PC-3 (cell line): ENCODE data around the gene BRI3. TPM values are rescaled to one million over a fixed set of nuclear protein-coding genes. Genes with fewer than 3 reads are reported as not detected.

Experiments
- ATAC-seq: fragments of 200-7000 bp; cut with Tn5 transposase; 2 replicates; pipeline ENCODE4 v1.9.1; 2020; ENCODE audit warnings: mild to moderate bottlenecking, moderate library complexity
- BruUV-seq: library from RNA; stranded (reverse); fragments of 400-500 nt; replicated peaks from 2 replicates; lab custom pipeline; 2021; lab: Mats Ljungman, UMichigan
- CTCF ChIA-PET: fragments of 300-600 bp; sonication (Branson Sonifier 250); formaldehyde crosslinking; loops from one replicate; lab custom pipeline; 2022; ENCODE audit warnings: antibody characterized with exemption; lab: Charles Lee
- POLR2A ChIA-PET: fragments of 300-600 bp; sonication (Branson Sonifier 250); formaldehyde crosslinking; loops from one replicate; lab custom pipeline; 2022; ENCODE audit warnings: antibody characterized with exemption; ENCODE audit not compliant: unreplicated experiment; lab: Charles Lee
- DNase-seq: peaks from one replicate; pipeline ENCODE4 v3.0.0-alpha.2; 2015
- H2AFZ ChIP-seq: fragments of 300-600 bp; sonication (generic); 2 replicates; pipeline ENCODE4 v1.6.0; 2016; ENCODE audit warnings: antibody characterized with exemption, low read length
- H3F3A ChIP-seq: fragments of 300-600 bp; sonication (generic); one replicate; pipeline ENCODE4 v1.6.0; 2017; ENCODE audit warnings: antibody characterized with exemption, low read length, control low read depth, mild to moderate bottlenecking; ENCODE audit not compliant: unreplicated experiment
- H3K27ac ChIP-seq: fragments of 300-600 bp; sonication (generic); 2 replicates; pipeline ENCODE4 v1.5.1; 2016; ENCODE audit warnings: mild to moderate bottlenecking, low read length
- H3K27me3 ChIP-seq: fragments of 300-600 bp; sonication (generic); 2 replicates; pipeline ENCODE4 v1.6.1; 2016; ENCODE audit warnings: low read length, mixed read lengths
- H3K36me3 ChIP-seq: fragments of 300-600 bp; sonication (generic); 2 replicates; pipeline ENCODE4 v1.6.1; 2016; ENCODE audit warnings: low read depth, mixed run types, low read length, mixed read lengths
- H3K4me1 ChIP-seq: fragments of 300-600 bp; sonication (generic); 2 replicates; pipeline ENCODE4 v1.5.1; 2016; ENCODE audit warnings: low read length; ENCODE audit not compliant: insufficient read depth
- H3K4me2 ChIP-seq: fragments of 300-600 bp; sonication (generic); 2 replicates; pipeline ENCODE4 v1.6.0; 2016; ENCODE audit warnings: low read length
- H3K4me3 ChIP-seq: fragments of 300-600 bp; sonication (generic); 2 replicates; pipeline ENCODE4 v1.5.1; 2016; ENCODE audit warnings: mild to moderate bottlenecking, low read length, mixed read lengths
- H3K79me2 ChIP-seq: fragments of 300-600 bp; sonication (generic); 2 replicates; pipeline ENCODE4 v1.6.1; 2017; ENCODE audit warnings: low read length, mixed read lengths
- H3K9ac ChIP-seq: fragments of 300-600 bp; sonication (generic); 2 replicates; pipeline ENCODE4 v1.6.0; 2016; ENCODE audit warnings: mild to moderate bottlenecking, low read length
- H3K9me2 ChIP-seq: fragments of 300-600 bp; sonication (generic); replicated peaks from 2 replicates; pipeline ENCODE4 v1.6.1; 2016; ENCODE audit warnings: mixed run types, low read length, mixed read lengths
- H3K9me3 ChIP-seq: fragments of 300-600 bp; sonication (generic); 2 replicates; pipeline ENCODE4 v1.6.1; 2016; ENCODE audit warnings: low read length, mixed read lengths
- H4K20me1 ChIP-seq: fragments of 300-600 bp; sonication (generic); 2 replicates; pipeline ENCODE4 v1.6.1; 2016; ENCODE audit warnings: low read length, mixed read lengths
- CTCF ChIP-seq: fragments of 300-600 bp; sonication (generic); conservative IDR thresholded peaks from 2 replicates; pipeline ENCODE4 v1.5.1; 2017; ENCODE audit warnings: antibody characterized with exemption, low read depth, mild to moderate bottlenecking, low read length
- EZH2 ChIP-seq: fragments of 300-600 bp; sonication (generic); IDR thresholded peaks from one replicate; pipeline ENCODE4 v1.6.1; 2017; ENCODE audit warnings: antibody characterized with exemption, mild to moderate bottlenecking, low read length; ENCODE audit not compliant: unreplicated experiment
- EZH2phosphoT487 ChIP-seq: fragments of 300-600 bp; sonication (generic); IDR thresholded peaks from 2 replicates; pipeline ENCODE4 v1.6.1; 2018; ENCODE audit warnings: mild to moderate bottlenecking, antibody characterized with exemption, low read length, borderline replicate concordance
- intact Hi-C: fragments of 100-400 bp; cut with micrococcal nuclease; formaldehyde crosslinking; loops from 2 replicates; pipeline ENCODE4 v1.9.0; 2023
- total RNA-seq: library from RNA; depleted of rRNA; stranded (reverse); fragments of >200 nt; gene quantifications from 2 replicates; pipeline ENCODE4 v1.2.3, GENCODE V29; 2014

Gene BRI3
- total RNA-seq, 1 experiment from 2014 or later = 55.0 TPM

- Histone ChIP-seq H2AFZ (peak overlapping the region; percentile 41), H3K4me3 (peak overlapping the region; percentile 97), H3K79me2 (peaks cover 77% of the 10 kb centered on the region), H3K27ac (peak overlapping the region; percentile 84), H3K9me2 (no peaks in the 10 kb centered on the region), H3K4me1 (peaks cover 47% of the 10 kb centered on the region), H3F3A (no peaks in the 10 kb centered on the region), H3K36me3 (no peaks in the 10 kb centered on the region; the same call in 1 of the 2 replicates), H3K27me3 (no peaks in the 10 kb centered on the region), H3K9ac (peak overlapping the region; percentile 97), H3K4me2 (peak overlapping the region; percentile 100), H3K9me3 (no peaks in the 10 kb centered on the region), H4K20me1 (peaks cover 9% of the 10 kb centered on the region)
- ATAC-seq (peak; percentile 47), DNase-seq (peak; percentile 78)
- ChIA-PET POLR2A (no interaction called here), CTCF (no interaction called here)
- TF ChIP-seq CTCF (no peak), EZH2phosphoT487 (no peak), EZH2 (no peak)
- intact Hi-C loops = loop anchor here (5.0 kb wide), 1 partner anchor 133 kb away; no protein-coding TSS in a partner anchor
- BruUV-seq = TSS peak; percentile 9
These were observed 3.0 kb downstream of the BRI3 start for GRCh38 chr7:98284335-98285036.

- peak overlapping the region; percentile 97 for H3K9ac ChIP-seq
- peaks cover 82% of the 10 kb centered on the region for H3K79me2 ChIP-seq
- H3K36me3 ChIP-seq = no peaks in the 10 kb centered on the region; the same call in 1 of the 2 replicates
- no peaks in the 10 kb centered on the region for H3K9me3 ChIP-seq
- H3F3A ChIP-seq = no peaks in the 10 kb centered on the region
- H3K4me3 ChIP-seq = peak overlapping the region; percentile 97
- ChIA-PET POLR2A (interaction anchor here (0.6 kb wide), 2 partner anchors 48 to 110 kb away, joined by 5 to 6 read pairs; no protein-coding TSS in a partner anchor), CTCF (interaction anchor here (0.6 kb wide), 1 partner anchor 73 kb away, joined by 6 read pairs; no protein-coding TSS in a partner anchor)
- intact Hi-C loops = no loop called here
- peak overlapping the region; percentile 100 for H3K4me2 ChIP-seq
- no TSS peak for BruUV-seq
- no peak overlapping the region for H2AFZ ChIP-seq
- peaks cover 9% of the 10 kb centered on the region for H4K20me1 ChIP-seq
- ATAC-seq (no peak), DNase-seq (no peak)
- no peaks in the 10 kb centered on the region for H3K9me2 ChIP-seq
- H3K4me1 ChIP-seq = peaks cover 47% of the 10 kb centered on the region
- TF ChIP-seq EZH2 (no peak), CTCF (no peak), EZH2phosphoT487 (no peak)
- H3K27me3 ChIP-seq = no peaks in the 10 kb centered on the region
- peak overlapping the region; percentile 84 for H3K27ac ChIP-seq
These were observed 3.9 kb downstream of the BRI3 start for GRCh38 chr7:98285157-98286092.
